ENCODE results near the gene C1QTNF7.

- TF ChIP-seq SUZ12 (IDR thresholded peaks at IDR 0.05; ENCODE audit: extremely low read depth, insufficient read depth, insufficient read length) (no peak), ZNF274 (IDR thresholded peaks at IDR 0.05; ENCODE audit: low read depth, low read length) (no peak)
Measured at GRCh38 chr4:15392053-15392805, 35.6 kb upstream of the C1QTNF7 start.
